SJSA1 (cell line): Measurements from ENCODE around the gene B4GALT5. TPM values are rescaled to one million over a fixed set of nuclear protein-coding genes. Genes with fewer than 3 reads are reported as not detected.

Source experiments
- DNase-seq, 2 experiments: peaks; one replicate each; pipeline ENCODE4 v3.0.0-alpha.2; 2015 to 2020; ENCODE audit warnings: low spot score in 2 of 2, low read depth in 1 of 2
- H3K27ac ChIP-seq: fragments of 250-450 bp; sonication (Bioruptor Pico); 2 replicates; pipeline ENCODE4 v1.5.1; 2020; ENCODE audit warnings: mild to moderate bottlenecking, moderate library complexity
- H3K27me3 ChIP-seq: fragments of 250-450 bp; sonication (Bioruptor Pico); replicated peaks from 2 replicates; pipeline ENCODE4 v1.5.1; 2020; ENCODE audit warnings: mild to moderate bottlenecking, moderate library complexity
- H3K36me3 ChIP-seq: fragments of 250-450 bp; sonication (Bioruptor Pico); 2 replicates; pipeline ENCODE4 v1.5.1; 2020; ENCODE audit warnings: mild to moderate bottlenecking
- H3K4me1 ChIP-seq: fragments of 250-450 bp; sonication (Bioruptor Pico); replicated peaks from 2 replicates; pipeline ENCODE4 v1.6.1; 2021; ENCODE audit warnings: mild to moderate bottlenecking
- H3K4me3 ChIP-seq: fragments of 250-450 bp; sonication (Bioruptor Pico); 2 replicates; pipeline ENCODE4 v1.5.1; 2020; ENCODE audit warnings: mild to moderate bottlenecking
- H3K9me3 ChIP-seq: fragments of 250-450 bp; sonication (Bioruptor Pico); replicated peaks from 2 replicates; pipeline ENCODE4 v1.5.1; 2020; ENCODE audit warnings: mild to moderate bottlenecking
- total RNA-seq: library from RNA; depleted of rRNA; stranded (reverse); fragments of >200 nt; shearing (Covaris generic); gene quantifications from 2 replicates; pipeline ENCODE4 v1.2.3, GENCODE V29; 2014

Gene B4GALT5
- total RNA-seq, 1 experiment from 2014 or later, result 22.0 TPM

- peak overlapping the region; percentile 53 for H3K27ac ChIP-seq
- no peaks in the 10 kb centered on the region for H3K27me3 ChIP-seq
- H3K9me3 ChIP-seq, result no peaks in the 10 kb centered on the region
- peaks cover 44% of the 10 kb centered on the region for H3K4me1 ChIP-seq
- H3K4me3 ChIP-seq, result no peak overlapping the region
- no peaks in the 10 kb centered on the region for H3K36me3 ChIP-seq
- no peak for DNase-seq
Observed at GRCh38 chr20:49701241-49701790, 12.4 kb downstream of the B4GALT5 start.

GRCh38 chr20:49700411-49701185 lies 13.1 kb downstream of the B4GALT5 start:
- Histone ChIP-seq H3K4me3 (no peak overlapping the region), H3K27me3 (no peaks in the 10 kb centered on the region), H3K27ac (peak overlapping the region; percentile 53), H3K4me1 (peaks cover 45% of the 10 kb centered on the region), H3K9me3 (no peaks in the 10 kb centered on the region), H3K36me3 (no peaks in the 10 kb centered on the region)
- peak; percentile 58 to 61 for DNase-seq

DNA sequence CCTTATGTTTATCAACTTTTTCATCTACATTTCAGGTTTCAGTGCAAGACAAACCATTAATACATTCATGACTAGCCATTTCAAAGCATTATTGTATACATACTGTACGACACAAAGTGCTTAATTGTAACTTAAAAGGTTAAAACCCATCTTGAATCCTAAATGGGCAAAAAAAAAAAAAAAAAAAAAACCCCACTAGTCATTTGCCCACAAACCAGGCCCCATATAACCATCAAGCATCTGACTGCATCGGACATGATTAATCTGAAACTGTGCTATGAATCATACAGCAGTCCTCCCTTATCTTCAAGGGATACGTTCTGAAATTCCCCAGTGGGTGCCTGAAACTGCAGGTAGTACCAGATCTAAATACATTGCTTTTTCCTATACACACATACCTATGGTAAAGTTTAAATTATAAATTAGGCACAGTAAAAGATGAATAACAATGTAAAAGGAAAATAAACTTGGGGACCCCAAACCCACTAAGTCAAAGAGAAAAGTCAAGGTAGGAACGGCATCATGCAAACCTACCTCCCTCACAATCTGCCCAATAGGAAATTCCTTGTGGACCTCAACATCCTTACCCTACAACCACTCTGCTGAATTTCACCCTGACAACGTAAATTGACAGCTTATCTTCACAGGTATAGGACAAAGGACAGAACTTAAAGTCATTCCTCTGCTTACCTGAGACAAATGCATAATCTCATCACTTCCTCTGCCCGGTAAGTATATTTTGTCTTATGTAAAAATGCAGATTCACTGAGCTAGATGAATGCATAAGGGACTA lies 14.3 kb downstream of the B4GALT5 start:
- Histone ChIP-seq H3K9me3 (no peaks in the 10 kb centered on the region), H3K4me1 (peaks cover 45% of the 10 kb centered on the region), H3K27me3 (no peaks in the 10 kb centered on the region), H3K4me3 (no peak overlapping the region), H3K36me3 (no peaks in the 10 kb centered on the region), H3K27ac (no peak overlapping the region)
- DNase-seq, result no peak

GRCh38 chr20:49698477-49698876 lies 15.2 kb downstream of the B4GALT5 start:
- H3K9me3 ChIP-seq, result no peaks in the 10 kb centered on the region
- DNase-seq, result no peak
- peaks cover 45% of the 10 kb centered on the region for H3K4me1 ChIP-seq
- H3K27ac ChIP-seq, result no peak overlapping the region
- no peak overlapping the region for H3K4me3 ChIP-seq
- no peaks in the 10 kb centered on the region for H3K36me3 ChIP-seq
- H3K27me3 ChIP-seq, result no peaks in the 10 kb centered on the region

DNA sequence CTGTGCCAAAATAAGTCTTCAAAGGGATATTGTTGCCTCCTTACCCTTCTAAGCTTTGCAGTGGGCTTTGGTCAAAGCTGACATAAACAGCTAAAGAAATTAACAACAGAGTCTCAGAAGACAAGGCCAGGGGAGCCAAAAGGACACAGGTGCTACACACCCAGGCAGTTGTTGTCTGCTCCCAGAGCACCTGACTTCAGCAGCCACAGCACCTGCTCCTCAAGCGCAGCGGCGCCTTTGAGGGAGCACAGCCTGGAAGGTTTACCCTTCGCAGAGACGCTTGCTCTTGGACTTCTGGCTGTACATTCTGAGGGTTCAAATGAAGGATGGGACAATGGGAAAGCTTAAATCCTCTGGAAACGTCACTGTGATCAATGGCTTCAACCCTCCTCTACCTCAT lies 16.6 kb downstream of the B4GALT5 start:
- Histone ChIP-seq H3K9me3 (no peaks in the 10 kb centered on the region), H3K27ac (no peak overlapping the region), H3K36me3 (no peaks in the 10 kb centered on the region), H3K4me1 (peaks cover 44% of the 10 kb centered on the region), H3K27me3 (no peaks in the 10 kb centered on the region), H3K4me3 (no peak overlapping the region)
- no peak for DNase-seq

- no peaks in the 10 kb centered on the region for H3K27me3 ChIP-seq
- H3K27ac ChIP-seq, result no peak overlapping the region
- no peaks in the 10 kb centered on the region for H3K36me3 ChIP-seq
- peaks cover 39% of the 10 kb centered on the region for H3K4me1 ChIP-seq
- DNase-seq, result no peak
- no peak overlapping the region for H3K4me3 ChIP-seq
- H3K9me3 ChIP-seq, result no peaks in the 10 kb centered on the region
Observed at GRCh38 chr20:49696594-49696993, 17.1 kb downstream of the B4GALT5 start.

DNA sequence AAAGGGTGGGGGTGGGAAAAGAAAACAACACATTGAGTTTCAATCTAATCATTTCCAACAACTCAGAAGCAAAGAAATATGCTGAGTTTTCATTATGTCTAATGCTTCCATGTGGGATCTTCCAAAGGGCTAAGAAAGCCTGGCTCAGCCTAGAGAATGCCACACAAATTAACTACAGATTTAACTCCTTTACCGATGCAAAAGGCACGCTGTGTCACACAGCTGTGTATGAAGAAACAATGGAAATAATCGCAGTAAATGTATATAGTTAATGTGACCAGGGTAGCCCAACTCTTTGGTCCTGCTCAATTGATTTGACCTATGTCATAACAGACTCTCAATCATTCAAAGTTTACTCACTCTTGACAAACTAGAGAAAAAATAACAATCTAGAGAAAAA lies 17.8 kb downstream of the B4GALT5 start:
- Histone ChIP-seq H3K27ac (no peak overlapping the region), H3K36me3 (no peaks in the 10 kb centered on the region), H3K4me1 (peaks cover 31% of the 10 kb centered on the region), H3K27me3 (no peaks in the 10 kb centered on the region), H3K4me3 (no peak overlapping the region), H3K9me3 (no peaks in the 10 kb centered on the region)
- DNase-seq, result no peak

DNA sequence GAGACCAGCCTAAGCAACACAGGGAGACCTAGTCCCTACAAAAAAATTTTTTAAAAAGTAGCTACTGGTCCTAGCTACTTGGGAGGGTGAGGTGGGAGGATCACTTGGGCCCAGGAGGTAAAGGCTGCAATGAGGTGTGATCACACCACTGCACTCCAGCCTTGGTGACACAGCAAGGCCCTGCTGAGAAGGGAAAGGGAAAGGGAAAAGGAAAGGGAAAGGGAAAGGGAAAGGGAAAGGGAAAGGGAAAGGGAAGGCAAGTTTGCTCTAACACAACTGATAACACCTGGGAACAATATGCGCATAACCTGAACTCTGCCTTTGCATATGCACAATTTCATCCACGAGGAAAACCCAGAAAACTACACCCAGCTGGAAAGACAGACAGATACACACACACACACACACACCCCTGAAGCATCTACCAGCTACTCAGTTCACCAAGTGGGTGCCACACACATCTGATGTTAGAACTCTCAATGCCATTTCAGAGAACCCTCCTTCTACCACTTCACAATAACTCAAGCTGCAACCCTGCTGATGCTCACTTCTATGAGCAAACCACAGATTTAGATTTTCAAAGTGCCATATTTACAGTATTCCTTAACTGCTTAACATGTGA lies 19.1 kb downstream of the B4GALT5 start:
- no peaks in the 10 kb centered on the region for H3K36me3 ChIP-seq
- no peaks in the 10 kb centered on the region for H3K9me3 ChIP-seq
- no peak overlapping the region for H3K27ac ChIP-seq
- H3K4me1 ChIP-seq, result peaks cover 19% of the 10 kb centered on the region
- H3K4me3 ChIP-seq, result no peak overlapping the region
- no peaks in the 10 kb centered on the region for H3K27me3 ChIP-seq
- no peak for DNase-seq

GRCh38 chr20:49693435-49694171 lies 20.1 kb downstream of the B4GALT5 start:
- Histone ChIP-seq H3K9me3 (no peaks in the 10 kb centered on the region), H3K4me3 (no peak overlapping the region), H3K4me1 (peaks cover 11% of the 10 kb centered on the region), H3K27ac (no peak overlapping the region), H3K27me3 (no peaks in the 10 kb centered on the region), H3K36me3 (no peaks in the 10 kb centered on the region)
- DNase-seq, result no peak

DNA sequence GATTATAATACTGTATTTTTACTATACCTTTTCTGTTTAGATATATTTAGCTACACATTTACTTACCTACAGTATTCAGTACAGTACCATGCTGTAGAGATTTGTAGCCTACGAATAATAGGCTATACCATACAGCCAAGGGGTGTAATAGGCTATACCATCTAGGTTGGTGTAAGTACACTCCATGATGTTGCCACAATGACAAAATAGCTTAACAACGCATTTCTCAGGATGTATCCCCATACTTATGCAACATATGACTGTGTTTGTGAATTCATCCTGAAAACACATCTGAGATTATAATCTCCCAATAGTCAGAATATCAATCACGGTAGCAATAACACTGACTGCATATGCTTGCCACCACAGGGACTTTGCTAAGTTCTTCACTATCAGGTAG lies 20.7 kb downstream of the B4GALT5 start:
- Histone ChIP-seq H3K36me3 (no peaks in the 10 kb centered on the region), H3K9me3 (no peaks in the 10 kb centered on the region), H3K27me3 (no peaks in the 10 kb centered on the region), H3K27ac (no peak overlapping the region), H3K4me1 (peaks cover 11% of the 10 kb centered on the region), H3K4me3 (no peak overlapping the region)
- no peak for DNase-seq

DNA sequence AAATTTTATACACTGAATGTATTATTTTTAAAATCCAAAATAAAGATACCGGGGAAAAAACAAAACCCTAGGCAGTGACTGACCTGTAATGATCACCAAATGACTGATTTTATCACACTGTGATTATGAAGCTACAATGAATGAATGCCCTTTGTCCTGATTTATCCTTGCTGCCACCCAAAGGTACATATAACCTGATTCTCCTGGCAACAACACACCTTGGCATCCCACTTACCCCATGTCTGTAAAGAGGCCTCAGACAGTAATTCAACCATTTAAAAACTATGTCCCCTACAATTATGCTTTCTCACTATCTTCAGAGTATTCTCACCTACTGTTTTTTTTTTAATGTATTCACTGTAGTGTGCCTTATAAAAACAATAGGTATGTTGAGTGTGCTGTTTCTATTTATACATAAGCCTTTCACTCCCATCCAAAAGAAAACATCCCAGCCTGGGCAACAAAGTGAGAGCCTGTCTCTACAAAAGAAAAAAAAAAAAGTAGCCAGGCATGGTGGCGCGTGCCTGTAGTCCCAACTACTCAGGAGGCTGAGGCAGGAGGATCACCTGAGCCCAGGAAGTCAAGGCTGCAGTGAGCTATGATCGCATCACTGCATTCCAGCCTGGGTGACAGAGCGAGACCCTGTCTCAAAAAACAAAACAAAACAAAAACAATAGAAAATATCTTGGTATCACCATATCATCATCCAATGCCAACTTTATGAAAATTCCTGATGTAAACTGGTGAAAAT lies 21.7 kb downstream of the B4GALT5 start:
- Histone ChIP-seq H3K36me3 (no peaks in the 10 kb centered on the region), H3K27ac (no peak overlapping the region), H3K9me3 (no peaks in the 10 kb centered on the region), H3K27me3 (no peaks in the 10 kb centered on the region), H3K4me3 (no peak overlapping the region), H3K4me1 (peaks cover 8% of the 10 kb centered on the region)
- no peak for DNase-seq

DNA sequence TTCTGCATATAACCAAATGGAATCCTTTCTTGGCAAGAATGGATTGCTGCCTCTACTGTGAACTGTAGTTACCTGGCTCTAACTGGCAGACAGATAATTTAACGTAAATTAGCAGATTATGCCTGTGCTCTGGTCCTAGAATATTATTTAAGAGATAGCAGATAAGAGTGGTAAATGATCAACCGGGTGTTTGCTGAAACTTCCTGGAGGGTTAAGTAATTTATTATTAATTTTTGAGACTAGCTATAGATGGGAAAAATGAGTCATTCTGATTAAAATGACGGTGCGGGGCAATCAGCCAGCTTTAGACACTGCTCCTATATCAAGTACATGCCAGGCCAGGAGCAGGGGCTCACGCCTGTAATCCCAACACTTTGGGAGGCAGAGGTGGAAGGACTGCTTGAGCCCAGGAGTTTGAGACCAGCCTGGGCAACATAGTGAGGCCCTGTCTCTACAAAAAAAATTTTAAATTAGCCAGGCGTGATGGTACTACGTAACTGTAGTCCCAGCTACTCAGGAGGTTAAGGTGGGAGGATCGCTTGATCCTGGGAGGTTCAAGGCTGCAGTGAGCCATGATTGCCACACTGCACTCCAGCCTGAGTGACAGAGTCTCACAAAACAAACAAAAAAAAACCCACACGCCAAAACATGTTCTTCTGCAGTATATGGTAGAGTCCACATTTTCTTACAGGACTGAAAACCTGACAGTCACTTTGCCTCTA lies 22.6 kb downstream of the B4GALT5 start:
- Histone ChIP-seq H3K9me3 (no peaks in the 10 kb centered on the region), H3K27ac (no peak overlapping the region), H3K4me1 (peaks cover 2% of the 10 kb centered on the region), H3K27me3 (no peaks in the 10 kb centered on the region), H3K36me3 (no peaks in the 10 kb centered on the region), H3K4me3 (no peak overlapping the region)
- DNase-seq, result no peak
